Endometrial microvascular endothelial cells (primary cell): ENCODE measurements around the gene CLSTN2. TPM values are rescaled to one million over a fixed set of nuclear protein-coding genes. Genes with fewer than 3 reads are reported as not detected.

ENCODE experiments used
- in situ Hi-C: cut with HindIII; loops from 2 replicates; pipeline ENCODE4 v1.10.0; 2017; ENCODE audit warnings: low sequenced_read_pairs, low pct_unique_long_range_greater_than_20kb; ENCODE audit errors: inconsistent ontology term
- total RNA-seq: library from RNA; depleted of rRNA; stranded (reverse); fragments of >200 nt; gene quantifications from one replicate; pipeline ENCODE4 v1.2.3, GENCODE V29; 2015; ENCODE audit errors: inconsistent ontology term

CLSTN2 gene
- total RNA-seq, 1 donor from 2014 or later = not detected

DNA sequence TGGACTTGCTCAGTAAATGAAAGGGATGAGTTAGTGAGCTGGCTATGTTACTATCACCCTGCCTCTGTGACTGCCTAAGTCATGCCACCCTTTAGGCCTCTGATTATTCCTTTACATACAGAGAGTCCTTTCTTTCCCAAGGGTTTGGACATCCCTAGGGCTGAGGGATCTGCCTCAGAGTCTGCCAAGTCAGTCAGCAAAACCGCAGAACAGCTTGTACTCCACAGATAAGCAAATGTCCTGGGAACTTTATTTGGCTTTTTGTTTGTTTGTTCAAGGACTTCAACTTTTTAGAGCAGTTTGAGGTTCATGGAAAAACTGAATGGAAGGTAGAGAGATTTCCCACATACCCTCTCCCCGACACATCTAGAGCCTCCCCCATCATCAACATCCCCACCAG is 660.3 kb downstream of the CLSTN2 start:
- in situ Hi-C loops = no loop called here

- in situ Hi-C loops = no loop called here
Measured at GRCh38 chr3:140597364-140597763, 662.4 kb downstream of the CLSTN2 start.

- in situ Hi-C loops = no loop called here
Measured at GRCh38 chr3:140597792-140598191, 662.8 kb downstream of the CLSTN2 start.

- in situ Hi-C loops = no loop called here
Measured at GRCh38 chr3:140599009-140599408, 664.0 kb downstream of the CLSTN2 start.

- in situ Hi-C loops = no loop called here
Measured at GRCh38 chr3:140599496-140599895, 664.5 kb downstream of the CLSTN2 start.

GRCh38 chr3:140601881-140602280 is 666.9 kb downstream of the CLSTN2 start:
- in situ Hi-C loops = no loop called here

- in situ Hi-C loops = no loop called here
Measured at GRCh38 chr3:140602781-140603180, 667.8 kb downstream of the CLSTN2 start.

- in situ Hi-C loops = no loop called here
Measured at GRCh38 chr3:140603766-140604165, 668.8 kb downstream of the CLSTN2 start.

- in situ Hi-C loops = no loop called here
Measured at GRCh38 chr3:140610544-140610943, 675.6 kb downstream of the CLSTN2 start.

GRCh38 chr3:140614001-140614400 is 679.0 kb downstream of the CLSTN2 start:
- in situ Hi-C loops = no loop called here

GRCh38 chr3:140617135-140617534 is 682.1 kb downstream of the CLSTN2 start:
- in situ Hi-C loops = no loop called here

GRCh38 chr3:140626856-140627255 is 691.9 kb downstream of the CLSTN2 start:
- in situ Hi-C loops = no loop called here
